ENCODE measurements around the gene STK17A. TPM values are rescaled to one million over a fixed set of nuclear protein-coding genes. Genes with fewer than 3 reads are reported as not detected.
"Not testable (repeated sequence)": the region's sequence is repeated elsewhere in the genome, so short reads cannot be mapped to it uniquely, and the experiment has no call there.

Gene STK17A
- polyA plus RNA-seq, 3 donors = 16.2 to 23.3 (median 21.8) TPM

DNA sequence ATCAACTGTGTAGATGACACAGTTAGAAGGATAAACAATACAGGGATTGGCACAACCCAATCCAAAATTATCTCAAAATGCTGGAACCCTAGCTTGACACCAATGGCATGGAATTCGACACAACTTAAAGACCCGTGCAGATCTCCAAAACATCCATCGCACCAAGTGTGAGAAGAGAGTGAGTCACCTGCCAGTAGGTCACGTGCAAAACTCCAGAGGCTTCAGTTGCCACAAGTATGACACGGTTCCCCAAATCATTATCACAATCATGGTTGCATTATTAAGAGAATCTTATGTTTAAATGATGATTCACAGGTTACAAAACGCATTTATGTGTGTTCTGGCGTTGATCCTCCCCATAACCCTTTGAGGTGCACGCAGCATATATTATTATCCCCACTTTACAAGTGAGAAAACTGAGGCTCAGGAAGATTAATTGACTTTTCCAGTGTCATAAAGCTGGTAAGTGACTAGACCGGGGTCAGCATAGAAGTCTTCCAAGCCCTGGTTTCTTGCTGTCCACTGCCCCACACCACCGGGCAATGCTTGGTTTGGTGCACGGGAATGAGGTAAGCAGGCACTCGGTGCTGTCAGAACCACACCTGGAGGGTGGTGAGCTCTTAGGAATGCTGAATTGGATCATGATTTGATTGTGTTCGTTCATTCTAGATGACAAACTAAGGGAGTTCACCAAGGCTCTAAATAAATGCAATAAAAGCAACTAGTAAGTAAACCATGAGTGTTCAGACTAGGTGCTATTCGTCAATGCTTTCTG, 23.6 kb upstream of the STK17A start:
- no peak for DNase-seq (ENCODE audit: extremely low read depth in 1 of 11, low read depth in 9 of 11, low spot score in 4 of 11)

GRCh38 chr7:43559946-43560335, 23.0 kb upstream of the STK17A start:
- DNase-seq (ENCODE audit: extremely low read depth in 1 of 11, low read depth in 9 of 11, low spot score in 4 of 11) = no peak

DNA sequence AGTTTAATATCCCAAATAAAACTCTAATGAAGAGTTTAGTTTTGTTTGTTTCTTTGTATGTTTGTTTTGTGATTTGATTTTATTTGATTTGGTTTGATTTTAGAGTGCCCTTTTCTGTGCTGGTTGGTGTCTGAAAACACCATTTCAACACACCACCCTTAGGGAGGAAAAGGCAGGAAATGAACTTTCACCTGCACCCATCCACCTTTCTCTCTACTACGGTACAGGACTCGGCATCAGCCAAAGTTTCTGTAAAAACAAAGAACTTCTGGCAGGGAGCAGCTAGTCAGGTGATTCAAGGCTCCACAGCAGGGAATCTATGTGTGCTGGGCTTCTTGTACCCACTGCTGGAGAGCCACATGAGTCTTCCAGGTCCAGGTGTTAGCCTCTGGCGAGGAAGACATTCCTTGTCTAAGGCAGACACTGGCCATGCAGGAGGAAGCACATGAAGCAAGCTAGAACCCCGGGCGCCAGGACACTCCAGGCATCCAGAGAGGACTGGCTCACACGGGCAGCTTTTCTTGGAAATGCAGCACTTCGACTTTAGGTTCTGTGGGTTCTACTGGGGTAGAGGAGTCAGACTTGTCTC, 22.1 kb upstream of the STK17A start:
- no peak for DNase-seq (ENCODE audit: extremely low read depth in 1 of 11, low read depth in 9 of 11, low spot score in 4 of 11)

GRCh38 chr7:43562383-43562782, 20.5 kb upstream of the STK17A start:
- DNase-seq (ENCODE audit: extremely low read depth in 1 of 11, low read depth in 9 of 11, low spot score in 4 of 11) = no peak

- peak in 5 of 11 donors; percentile 8 to 36 (median 22) for DNase-seq (ENCODE audit: extremely low read depth in 1 of 11, low read depth in 9 of 11, low spot score in 4 of 11)
Measured at GRCh38 chr7:43565786-43566185, 17.1 kb upstream of the STK17A start.

DNA sequence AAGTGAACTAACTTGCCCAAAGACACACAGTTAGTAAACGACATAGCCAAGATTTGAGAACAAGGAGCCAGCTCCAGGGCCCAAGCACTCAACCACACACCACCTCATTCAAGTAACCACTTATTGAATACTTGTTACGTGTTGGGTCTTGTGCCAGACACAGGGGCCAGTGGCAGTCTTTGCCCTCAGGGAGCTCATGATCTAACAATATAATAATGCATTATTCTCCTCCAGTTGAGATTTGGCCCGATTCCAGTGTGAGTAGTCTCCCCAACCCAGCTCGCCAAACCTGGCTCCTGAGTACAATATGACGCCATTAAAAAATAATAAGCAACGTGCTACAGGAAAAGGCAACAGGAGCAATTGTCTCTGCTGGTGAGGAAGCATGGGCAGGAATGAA, 14.4 kb upstream of the STK17A start:
- DNase-seq (ENCODE audit: extremely low read depth in 1 of 11, low read depth in 9 of 11, low spot score in 4 of 11) = no peak

DNA sequence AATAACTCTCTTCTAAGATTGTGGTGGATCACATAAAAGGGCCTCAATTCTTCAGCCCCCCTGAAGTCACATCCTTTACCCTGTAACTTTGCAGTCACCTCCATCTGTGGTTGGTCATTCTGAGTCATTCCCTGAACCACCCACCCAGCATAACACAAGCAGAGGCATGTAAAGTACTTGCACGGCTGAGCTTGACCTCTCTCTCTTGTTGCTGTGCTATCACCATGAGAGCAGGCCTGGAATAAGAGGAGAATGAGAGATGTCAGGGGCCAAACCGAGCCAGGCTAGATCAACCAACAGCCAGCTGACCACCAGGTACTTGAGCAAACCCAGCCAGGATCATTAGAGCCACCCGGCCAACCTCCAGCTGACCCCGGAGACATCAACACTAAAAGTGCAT, 13.5 kb upstream of the STK17A start:
- no peak for DNase-seq (ENCODE audit: extremely low read depth in 1 of 11, low read depth in 9 of 11, low spot score in 4 of 11)

- no peak for DNase-seq (ENCODE audit: extremely low read depth in 1 of 11, low read depth in 9 of 11, low spot score in 4 of 11)
Measured at GRCh38 chr7:43570688-43571365, 12.1 kb upstream of the STK17A start.

DNA sequence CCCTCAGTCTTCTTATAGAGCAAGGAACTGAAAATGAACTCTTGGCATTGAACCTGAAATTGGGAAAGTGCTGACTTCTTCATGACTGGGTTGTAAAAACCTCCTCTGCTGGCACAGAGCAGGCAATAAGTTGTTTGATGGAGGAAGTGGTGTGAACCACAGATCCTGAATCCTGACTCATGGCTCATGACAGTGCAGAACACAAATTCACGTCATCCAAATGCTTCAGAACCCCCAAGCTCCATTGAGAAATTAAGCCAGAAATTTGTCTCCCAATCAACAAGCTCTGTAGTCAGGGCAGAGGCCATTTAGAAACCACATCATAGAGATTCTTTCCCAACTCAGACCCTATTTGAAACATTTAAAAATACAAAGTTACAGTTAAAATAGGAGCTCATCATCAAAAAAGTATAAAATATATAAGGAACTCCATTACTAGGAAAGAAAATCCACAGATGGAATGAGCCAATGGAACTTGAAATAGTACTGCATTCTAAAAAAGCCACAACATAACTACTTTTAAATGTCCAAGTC, 10.3 kb upstream of the STK17A start:
- DNase-seq (ENCODE audit: extremely low read depth in 1 of 11, low read depth in 9 of 11, low spot score in 4 of 11) = no peak

GRCh38 chr7:43573832-43574231, 9.1 kb upstream of the STK17A start:
- DNase-seq (ENCODE audit: extremely low read depth in 1 of 11, low read depth in 9 of 11, low spot score in 4 of 11) = not testable (repeated sequence)

GRCh38 chr7:43575506-43575905, 7.4 kb upstream of the STK17A start:
- no peak for DNase-seq (ENCODE audit: extremely low read depth in 1 of 11, low read depth in 9 of 11, low spot score in 4 of 11)

DNA sequence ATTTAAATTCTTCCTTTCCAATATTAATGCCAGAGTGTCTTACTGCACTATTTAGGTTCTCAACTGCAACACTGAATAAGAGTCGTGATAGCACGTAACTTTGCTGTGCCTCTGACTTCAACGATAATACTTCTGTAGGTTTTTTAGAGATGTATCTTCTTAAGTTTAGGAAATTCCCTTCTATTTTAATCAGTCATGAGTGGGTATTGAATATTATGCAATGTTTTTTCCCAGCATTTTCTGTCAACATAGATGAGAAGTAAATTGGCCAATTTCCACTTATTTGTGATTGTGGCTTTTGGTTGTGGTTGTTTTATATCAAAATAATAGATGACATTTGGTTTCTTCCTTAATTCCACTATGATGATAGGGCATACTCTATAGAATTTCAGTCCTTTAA, 6.7 kb upstream of the STK17A start:
- DNase-seq (ENCODE audit: extremely low read depth in 1 of 11, low read depth in 9 of 11, low spot score in 4 of 11) = no peak

GRCh38 chr7:43577485-43577951, 5.4 kb upstream of the STK17A start:
- no peak for DNase-seq (ENCODE audit: extremely low read depth in 1 of 11, low read depth in 9 of 11, low spot score in 4 of 11)

- DNase-seq (ENCODE audit: extremely low read depth in 1 of 11, low read depth in 9 of 11, low spot score in 4 of 11) = peak in 9 of 11 donors; percentile 15 to 63 (median 45)
Measured at GRCh38 chr7:43583424-43584194, 701 bp downstream of the STK17A start.

GRCh38 chr7:43584195-43584586, 1.3 kb downstream of the STK17A start:
- peak in 1 of 11 donors; percentile 8 for DNase-seq (ENCODE audit: extremely low read depth in 1 of 11, low read depth in 9 of 11, low spot score in 4 of 11)

GRCh38 chr7:43584733-43585132, 1.8 kb downstream of the STK17A start:
- DNase-seq (ENCODE audit: extremely low read depth in 1 of 11, low read depth in 9 of 11, low spot score in 4 of 11) = not testable (repeated sequence)

- DNase-seq (ENCODE audit: extremely low read depth in 1 of 11, low read depth in 9 of 11, low spot score in 4 of 11) = no peak
Measured at GRCh38 chr7:43585562-43585961, 2.7 kb downstream of the STK17A start.

- peak in 1 of 11 donors; percentile 9 for DNase-seq (ENCODE audit: extremely low read depth in 1 of 11, low read depth in 9 of 11, low spot score in 4 of 11)
Measured at GRCh38 chr7:43586251-43586900, 3.5 kb downstream of the STK17A start.

All from renal cortex interstitium (tissue), 11 donors.